GM19328 (cell line): ENCODE results near the gene RPS14.
"Not testable (repeated sequence)": the region's sequence is repeated elsewhere in the genome, so short reads cannot be mapped to it uniquely, and the experiment has no call there.

Experiments
- ATAC-seq: cut with Tn5 transposase; IDR thresholded peaks from one replicate; pipeline ENCODE4 v1.9.1; 2021; ENCODE audit warnings: mild to moderate bottlenecking, moderate library complexity; ENCODE audit not compliant: unreplicated experiment

The RPS14 gene

DNA sequence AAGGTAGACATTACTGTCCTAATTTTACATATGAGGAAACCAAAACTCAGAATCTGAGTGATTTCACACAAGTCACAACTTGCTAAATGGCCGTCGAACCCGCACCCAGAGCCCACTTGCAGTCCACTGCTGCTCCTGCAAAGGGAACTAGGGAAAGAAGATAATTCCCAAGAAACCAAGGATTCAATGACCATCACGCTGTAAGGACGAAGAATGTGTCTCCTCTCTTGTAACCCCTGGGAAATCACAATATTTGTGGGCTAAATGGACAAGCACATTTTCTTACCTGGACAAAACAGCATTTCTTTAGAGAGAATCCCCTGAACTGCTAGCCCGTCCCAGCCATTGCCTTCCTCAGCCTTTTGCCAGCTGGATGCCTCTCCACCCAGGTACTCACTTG, 2.4 kb downstream of the RPS14 start:
- ATAC-seq, result no peak

DNA sequence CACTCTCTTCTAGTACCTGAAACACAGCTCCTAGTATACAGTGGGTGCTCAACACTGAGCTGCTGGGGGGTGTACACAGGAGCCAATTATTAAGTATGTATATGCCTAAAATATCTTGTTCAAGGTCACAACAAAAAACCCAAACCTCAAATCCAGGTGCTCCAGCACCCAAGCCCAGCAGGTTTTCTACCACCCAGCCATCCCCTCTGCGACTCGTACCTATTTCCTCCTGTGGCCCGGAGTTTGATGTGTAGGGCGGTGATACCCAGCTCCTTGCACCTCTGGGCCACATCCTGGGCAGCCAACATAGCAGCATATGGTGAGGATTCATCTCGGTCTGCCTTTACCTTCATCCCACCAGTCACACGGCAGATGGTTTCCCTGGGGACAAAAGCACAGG, 3.0 kb downstream of the RPS14 start:
- ATAC-seq, result no peak

DNA sequence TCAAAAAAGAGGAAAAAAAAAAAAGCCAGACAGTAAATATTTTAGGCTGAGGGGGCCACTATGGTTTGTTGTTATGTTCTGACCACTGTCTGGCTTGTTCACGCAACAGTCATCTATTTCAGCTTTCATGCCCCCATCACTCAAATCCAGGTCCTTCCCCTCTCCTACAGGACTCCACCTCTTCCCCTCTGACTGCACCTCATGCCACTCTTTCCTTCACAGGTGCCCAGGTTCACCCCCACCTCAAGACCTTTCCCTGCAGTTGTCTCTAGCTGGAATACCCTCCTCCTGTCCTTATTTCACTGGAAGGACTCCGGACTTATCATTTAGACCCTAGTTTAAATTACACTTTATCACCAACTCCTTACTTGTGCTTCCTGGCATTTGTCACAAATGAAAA, 3.5 kb downstream of the RPS14 start:
- no peak for ATAC-seq

DNA sequence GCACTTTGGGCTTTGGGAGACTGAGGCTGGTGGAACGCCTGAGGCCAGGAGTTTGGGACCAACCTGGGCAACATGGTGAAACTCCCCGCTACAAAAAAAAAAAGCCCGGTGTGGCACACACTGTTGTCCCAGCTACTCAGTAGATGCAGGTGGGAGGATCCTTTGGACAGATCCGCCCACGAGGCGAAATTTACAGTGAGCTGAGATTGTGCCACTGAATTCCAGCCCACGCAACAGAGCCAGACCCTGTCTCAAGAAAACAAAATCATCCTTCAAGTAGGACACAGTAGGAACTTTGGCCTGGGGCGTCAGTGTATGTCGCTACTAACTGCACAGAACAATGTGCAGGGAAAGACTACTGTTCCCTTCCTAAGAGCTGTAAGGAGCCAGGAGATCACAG, 4.8 kb downstream of the RPS14 start:
- no peak for ATAC-seq

DNA sequence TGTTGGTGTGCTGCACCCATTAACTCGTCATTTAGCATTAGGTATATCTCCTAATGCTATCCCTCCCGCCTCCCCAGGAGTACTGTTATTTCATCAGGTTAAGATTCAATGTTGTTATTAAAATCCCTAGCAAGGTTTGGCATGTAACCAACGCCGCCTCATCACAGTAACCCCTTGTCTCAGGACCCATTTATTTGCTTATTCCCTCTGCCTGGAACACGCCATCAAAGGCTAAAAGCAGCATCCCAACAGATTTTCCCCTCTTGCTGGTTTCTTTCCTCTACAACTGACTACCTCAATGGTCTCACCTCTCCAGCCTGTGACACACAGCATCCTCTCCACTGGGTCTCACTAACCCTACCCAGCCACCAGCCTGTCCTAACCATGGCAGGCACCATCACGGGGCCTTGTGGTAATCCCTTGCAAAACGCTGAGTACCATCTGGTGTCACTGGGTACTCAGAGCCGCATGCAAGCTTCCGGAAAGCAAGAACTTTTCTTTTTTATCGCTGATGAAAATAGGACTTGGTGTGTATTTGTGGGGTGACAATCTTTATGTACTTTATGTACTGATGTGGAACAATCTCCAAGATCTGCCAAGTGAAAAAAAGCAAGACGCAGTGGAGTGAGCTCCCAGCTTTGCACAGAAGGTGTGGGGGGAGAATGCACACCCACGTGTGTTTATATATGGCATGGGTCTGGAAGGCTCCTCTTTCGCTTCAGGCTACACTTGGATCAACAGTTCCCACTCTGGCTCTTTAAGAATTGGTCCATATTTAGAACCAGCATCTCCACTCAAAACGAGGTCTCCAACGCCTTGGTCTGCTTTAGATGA, 6.1 kb downstream of the RPS14 start:
- ATAC-seq, result no peak

DNA sequence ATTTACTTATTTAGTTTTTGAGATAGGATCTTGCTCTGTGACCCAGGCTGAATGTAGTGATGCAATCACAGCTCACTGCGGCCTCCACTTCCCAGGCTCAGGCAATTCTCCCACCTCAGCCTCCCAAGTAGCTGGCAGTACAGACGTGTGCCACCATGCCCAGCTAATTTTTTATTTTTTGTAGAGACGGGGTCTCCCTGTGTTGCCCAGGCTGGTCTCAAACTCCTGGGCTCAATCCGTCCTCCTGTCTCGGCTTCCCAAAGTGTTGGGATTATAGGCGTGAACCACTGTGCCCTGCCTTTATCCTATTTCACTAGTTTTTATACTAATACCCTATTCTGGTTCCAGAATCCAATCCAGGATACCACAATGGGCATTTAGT, 6.8 kb downstream of the RPS14 start:
- ATAC-seq, result no peak

DNA sequence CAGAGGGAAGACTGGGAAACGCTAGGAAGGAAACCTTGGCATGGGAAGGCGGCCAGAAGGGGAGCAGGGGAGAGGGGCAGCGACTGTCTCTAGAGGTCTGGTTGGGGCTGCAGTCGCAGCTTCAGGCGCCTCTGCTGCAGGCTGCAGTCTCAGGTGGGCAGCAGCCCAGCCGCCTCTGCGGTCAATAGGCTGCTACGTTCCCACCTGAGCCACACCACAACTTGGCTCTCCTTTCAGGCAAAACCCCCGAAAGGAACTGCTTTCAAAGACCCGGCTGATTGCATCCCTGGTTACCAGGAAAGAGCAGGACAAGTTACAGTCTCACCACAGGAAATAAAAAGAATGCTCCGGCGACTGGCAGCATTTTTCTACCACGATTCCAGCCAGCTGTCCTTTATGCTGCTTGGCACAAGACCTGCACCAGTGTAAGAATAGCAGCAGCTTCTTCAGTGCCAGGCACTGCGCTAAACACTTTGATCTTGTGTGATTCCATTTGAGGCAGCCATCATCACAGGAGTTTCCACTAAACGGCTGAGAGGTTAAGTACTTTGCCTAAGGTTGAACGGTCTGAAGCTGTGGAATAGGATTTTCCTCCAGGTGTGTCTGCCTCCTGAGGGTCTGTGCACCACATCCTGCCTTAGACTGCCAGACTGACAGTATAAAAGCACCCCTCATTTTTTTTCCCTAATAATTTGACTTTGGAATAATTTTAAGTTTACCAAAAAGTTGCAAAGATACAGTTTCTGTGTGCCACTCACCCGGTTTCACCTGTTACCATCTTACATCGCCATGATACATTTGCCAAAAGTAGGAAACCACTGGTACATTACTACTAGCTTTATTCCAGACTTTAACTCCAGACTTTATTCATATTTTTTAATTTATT, 7.5 kb downstream of the RPS14 start:
- ATAC-seq, result no peak

DNA sequence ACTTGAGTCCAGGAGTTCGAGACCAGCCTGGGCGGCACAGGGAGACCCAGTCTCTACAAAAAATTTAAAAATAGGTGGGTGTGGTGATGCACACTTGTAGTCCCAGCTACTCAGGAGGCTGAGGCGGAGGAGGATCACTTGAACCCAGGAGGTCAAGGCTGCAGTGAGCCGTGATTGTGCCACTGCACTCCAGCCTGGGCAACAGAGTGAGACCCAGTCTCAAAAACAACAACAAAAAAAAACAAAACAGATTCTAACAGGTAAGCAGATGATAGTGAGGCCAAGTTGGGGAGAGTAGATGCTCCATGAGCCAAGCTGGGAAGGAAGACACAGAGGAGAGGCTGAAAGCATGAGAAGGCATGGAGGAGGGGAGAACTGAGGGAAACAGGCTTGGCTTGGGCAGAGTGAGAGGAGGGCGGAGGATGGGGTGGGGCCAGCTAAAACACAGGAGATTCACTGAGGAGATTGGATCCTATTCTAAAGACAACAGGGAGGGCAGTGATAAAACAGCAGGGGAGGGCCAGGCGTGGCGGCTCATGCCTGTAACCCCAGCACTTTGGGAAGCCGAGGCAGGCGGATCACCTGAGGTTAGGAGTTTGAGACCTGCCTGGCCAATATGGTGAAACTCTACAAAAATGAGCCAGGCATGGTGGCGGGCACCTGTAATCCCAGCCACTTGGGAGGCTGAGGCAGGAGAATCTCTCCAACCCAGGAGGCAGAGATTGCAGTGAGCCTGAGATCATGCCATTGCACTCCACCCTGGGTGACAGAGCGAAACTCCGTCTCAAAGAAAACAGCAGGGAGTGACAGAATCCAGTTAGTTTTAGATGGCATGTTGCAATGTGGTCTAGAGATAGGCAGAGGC, 8.4 kb downstream of the RPS14 start:
- no peak for ATAC-seq

DNA sequence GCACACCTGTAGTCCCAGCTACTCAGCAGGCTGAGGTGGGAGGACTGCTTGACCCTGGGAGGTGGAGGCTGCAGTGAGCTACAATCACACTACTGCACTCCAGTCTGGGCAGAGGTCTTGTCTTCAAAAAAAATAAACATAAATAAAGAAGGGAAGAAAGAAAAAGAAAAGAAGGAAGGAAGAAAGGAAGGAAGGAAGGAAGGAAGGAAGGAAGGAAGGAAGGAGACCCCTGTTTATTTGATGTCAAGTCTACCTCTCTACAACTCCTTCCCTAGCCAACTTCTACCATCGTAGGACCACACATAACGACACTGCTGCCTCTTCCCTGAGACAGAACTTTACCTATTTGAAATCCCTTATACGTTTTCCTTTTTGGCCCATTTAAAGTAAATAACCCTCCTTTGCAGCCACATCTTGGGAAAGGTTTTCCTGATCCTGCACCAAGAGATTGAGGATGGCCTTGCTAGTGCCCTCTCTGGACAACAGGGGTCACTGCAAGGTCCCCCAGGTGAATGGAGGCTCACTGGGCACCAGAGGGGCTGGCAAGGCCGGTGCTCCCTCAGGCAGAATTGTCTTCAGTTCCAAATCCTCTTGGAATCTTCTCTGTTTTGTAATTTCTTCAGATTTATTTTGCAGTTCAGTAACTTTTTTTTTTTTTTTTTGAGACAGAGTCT, 10.5 kb downstream of the RPS14 start:
- ATAC-seq, result no peak

DNA sequence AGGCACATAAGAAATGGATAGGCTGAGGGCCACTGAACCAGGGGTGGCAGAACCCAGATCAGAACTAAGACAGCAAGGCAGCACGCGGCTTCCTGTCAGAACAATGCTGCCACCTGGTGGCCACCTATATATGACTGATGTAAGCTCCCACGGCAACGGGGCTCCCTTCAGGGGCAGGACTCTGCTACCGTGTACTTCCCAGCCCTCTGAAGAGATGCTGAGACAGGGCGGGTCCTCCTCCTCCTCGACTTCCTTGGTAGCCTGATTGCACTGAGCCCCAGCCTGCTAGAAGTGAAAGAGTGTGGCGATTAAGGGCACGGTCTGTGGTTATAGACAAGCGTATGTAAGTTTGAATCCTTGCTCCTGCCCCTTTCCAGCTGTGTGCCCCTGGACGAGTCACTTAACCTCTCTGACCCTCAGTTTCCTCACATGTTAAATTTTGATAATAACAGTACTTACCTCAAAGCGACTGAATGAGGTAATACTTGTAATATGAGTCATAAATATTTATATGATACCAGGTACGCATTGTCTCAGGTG, 13.3 kb downstream of the RPS14 start:
- ATAC-seq, result peak; percentile 89

DNA sequence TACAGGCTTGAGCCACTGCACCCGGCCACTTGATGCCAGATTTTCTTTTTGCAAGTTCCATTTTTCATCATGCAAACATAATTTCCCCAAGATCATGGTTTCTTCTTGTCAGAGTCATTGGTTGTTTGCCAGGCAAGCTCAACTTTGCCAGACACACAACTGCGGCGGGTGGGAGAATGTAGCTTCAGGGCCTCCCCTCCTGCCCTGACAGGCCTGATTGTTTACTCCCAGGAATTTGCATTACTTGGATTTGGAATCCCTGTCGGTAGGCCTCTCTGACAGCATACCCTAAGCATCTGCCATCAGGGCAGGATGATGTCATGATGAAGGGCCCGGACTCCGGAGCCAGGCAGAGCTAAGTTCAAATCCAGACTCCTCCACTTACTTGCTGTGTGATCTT, 15.1 kb downstream of the RPS14 start:
- ATAC-seq, result no peak

DNA sequence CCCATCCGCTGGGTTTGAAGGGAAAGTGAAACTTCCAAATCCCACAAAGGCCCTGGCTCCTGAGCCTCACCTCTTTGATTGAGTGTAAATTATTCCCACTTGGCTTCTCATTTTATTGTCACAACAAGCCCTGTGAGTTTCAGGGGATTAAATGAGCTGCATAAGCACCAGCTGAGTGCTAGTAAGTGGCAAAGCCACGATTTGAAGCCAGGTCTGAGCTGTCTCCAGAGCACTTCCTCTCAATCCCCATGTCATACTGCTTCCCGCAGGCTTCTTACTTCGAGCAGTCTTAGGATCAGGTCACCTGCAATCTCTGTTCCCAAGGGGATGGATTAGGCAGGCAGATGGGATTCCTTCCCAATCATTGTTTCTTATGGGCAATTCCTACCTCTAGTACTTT, 18.0 kb downstream of the RPS14 start:
- ATAC-seq, result no peak

DNA sequence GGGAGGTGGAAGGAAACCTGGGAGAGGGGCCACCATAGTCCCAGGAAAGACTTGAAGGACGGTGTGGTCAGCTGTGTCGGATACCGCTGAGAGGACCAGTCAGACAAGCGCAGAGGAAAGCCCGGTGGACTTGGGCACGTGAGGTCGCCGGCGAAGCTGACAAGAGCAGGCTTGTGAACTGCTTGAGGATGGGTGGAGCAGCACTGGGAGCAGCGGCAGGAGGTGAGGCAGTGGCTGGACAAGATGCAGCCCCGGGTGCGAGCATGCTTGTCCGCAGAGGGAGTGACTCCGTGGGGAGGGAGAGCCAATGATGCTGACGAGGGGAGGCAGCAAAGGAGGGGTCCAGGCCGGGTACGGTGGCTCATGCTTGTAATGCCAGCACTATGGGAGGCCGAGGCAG, 18.5 kb downstream of the RPS14 start:
- no peak for ATAC-seq

DNA sequence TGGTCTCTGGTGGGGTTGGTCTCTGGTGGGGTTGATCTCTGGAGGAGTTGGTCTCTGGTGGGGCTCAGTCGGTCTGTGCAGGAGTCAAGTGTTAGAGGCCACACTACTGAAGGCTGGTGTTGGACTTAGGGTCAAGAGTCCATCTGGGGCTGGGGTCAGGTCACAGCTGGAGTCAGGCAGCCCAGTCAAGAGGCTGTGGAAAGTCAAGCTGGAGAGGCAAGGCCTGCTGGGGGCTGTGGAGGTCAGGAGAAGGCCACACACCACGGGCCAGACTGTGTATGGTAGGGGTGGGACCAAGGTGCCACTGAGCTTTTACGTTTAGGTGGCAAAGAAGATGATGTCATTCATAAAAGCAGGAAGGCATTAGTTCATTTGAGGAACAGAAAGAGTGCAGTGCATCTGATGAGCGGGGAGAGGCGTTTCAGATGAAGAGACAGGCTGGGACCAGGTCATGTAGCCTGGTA, 20.1 kb downstream of the RPS14 start:
- no peak for ATAC-seq

DNA sequence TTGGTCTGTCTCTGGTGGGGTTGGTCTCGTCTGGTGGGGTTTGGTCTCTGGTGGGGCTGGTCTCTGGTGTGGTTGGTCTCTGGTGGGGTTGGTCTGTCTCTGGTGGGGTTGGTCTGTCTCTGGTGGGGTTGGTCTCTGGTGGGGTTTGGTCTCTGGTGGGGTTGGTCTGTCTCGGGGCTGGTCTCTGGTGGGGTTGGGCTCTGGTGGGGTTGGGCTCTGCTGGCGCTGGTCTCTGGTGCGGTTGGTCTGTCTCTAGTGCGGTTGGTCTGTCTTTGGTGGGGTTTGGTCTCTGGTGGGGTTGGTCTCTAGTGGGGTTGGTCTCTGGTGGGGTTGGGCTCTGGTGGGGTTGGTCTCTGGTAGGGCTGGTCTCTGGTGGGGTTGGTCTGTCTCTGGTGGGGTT, 20.6 kb downstream of the RPS14 start:
- ATAC-seq, result no peak

DNA sequence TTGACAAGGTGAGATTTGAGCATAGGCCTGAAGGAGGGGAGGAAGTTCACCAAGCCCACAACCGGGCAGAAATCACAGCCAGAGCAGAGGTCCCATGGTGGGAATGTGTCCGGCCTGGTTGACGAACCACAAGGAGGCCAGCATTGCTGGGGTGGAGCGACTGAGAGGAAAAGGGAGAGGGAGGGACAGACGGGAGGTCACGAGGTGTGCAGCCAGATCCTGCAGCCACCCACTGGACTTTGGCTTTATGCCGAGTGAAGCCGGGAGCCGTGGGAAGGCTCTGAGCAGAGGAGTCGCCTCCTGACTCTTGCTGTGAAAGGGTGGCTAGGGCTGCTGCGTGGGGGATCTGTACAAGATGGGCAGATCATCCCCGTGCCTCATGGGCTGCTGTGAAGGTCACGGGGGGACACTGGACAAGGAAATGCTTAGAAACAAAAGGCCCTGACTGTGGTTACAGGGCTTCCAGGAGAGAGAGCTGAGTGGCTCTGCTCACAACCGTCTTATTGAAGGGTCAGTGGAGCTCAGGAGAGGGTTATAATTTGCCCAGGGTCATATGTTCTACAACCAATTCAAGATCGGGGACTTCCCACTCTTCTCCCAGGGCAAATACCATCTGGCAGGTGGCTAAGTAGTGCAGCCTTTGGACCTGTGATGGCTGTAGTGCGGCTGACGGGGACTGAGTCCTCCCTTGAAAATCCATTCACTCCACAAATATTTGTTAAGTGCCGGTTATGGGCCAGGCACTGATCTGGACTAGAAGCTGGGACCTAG, 21.2 kb downstream of the RPS14 start:
- no peak for ATAC-seq

DNA sequence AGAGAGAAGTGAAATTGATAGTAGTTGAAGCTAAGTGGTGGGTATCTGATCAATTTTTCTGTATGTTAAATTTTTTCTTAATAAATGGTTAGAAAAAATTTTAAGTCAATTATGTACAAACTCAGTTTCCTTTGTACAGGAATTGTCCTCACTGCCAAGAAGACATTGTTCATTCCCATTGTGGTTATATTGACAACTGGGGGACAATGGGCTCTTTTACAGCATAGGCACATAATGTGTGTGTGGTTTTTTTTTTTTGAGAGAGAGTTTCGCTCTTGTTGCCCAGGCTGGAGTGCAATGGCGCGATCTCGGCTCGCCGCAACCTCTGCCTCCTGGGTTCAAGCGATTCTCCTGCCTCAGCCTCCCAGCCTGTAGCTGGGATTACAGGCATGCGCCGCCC, 23.4 kb downstream of the RPS14 start:
- ATAC-seq, result not testable (repeated sequence)

DNA sequence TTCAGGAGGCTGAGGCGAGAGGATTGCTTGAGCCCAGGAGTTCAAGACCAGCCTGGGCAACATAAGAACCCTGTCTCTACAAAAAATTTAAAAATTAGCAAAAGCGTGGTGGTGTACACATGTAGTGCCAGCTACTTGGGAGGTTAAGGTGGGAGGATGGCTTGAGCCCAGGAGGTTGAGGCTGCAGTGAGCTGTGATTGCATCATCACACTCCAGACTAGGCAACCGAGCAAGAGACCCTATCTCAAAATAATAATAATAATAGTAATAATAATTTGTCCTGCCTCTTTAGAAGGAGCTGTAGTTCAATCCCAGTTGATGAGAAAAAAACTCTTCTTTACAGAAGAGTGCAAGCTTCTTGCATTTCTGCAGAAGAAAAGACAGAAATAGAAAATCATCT, 26.8 kb downstream of the RPS14 start:
- ATAC-seq, result no peak

DNA sequence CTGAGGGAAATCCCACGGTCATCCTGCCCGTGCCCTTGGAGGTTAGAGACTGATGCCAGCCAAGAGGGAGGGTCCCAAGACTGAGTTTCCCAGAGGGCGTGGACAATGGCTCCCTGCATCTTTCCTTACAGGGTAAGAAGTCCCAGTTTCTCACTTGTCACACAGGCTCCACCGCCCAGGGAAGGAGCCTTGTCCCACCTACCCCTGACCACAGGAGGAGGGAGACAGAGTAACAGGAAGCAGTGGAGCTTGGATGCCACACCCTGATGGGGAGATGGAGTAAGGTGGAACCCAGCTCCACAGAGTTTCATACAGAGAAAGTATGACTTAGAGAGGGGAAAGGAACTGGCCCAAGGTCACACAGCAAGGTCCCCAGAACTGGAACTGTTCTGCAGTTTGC, 27.5 kb downstream of the RPS14 start:
- no peak for ATAC-seq
